Peyer's patch (tissue), 4 donors: ENCODE data around the gene QPRT. TPM values are rescaled to one million over a fixed set of nuclear protein-coding genes. Genes with fewer than 3 reads are reported as not detected.

Experiments used
- DNase-seq, 3 donors: peaks; one replicate each; pipeline ENCODE4 v3.0.0-alpha.2; 2017 to 2019
- H3K27ac ChIP-seq, 4 donors: fragments of 200-600 bp; sonication (generic); one replicate each; pipeline ENCODE4 v1.5.1; 2016 to 2019
- H3K27me3 ChIP-seq, 2 donors: fragments of 200-600 bp; sonication (generic); one replicate each; pipeline ENCODE4 v1.5.1; 2019
- H3K36me3 ChIP-seq, 3 donors: fragments of 200-600 bp; sonication (generic); one replicate each; pipeline ENCODE4 v1.5.1; 2016 to 2019
- H3K4me1 ChIP-seq, 4 donors: fragments of 200-600 bp; sonication (generic); one replicate each; pipeline ENCODE4 v1.5.1; 2016 to 2019
- H3K4me3 ChIP-seq, 4 donors: fragments of 200-600 bp; sonication (generic); 1 replicate in 3 of 4; 2 replicates in 1 of 4; pipeline ENCODE4 v1.5.1; 2016 to 2019; ENCODE audit warnings: mild to moderate bottlenecking in 1 of 4
- H3K9me3 ChIP-seq, 4 donors: fragments of 200-600 bp; sonication (generic); one replicate each; pipeline ENCODE4 v1.5.1; 2016 to 2019; ENCODE audit warnings: mild to moderate bottlenecking in 1 of 4
- CTCF ChIP-seq, 6 experiments: fragments of 450-650 bp in 4 of 6; fragments of 200-600 bp in 2 of 6; sonication (generic) in 1 of 6; IDR thresholded peaks; one replicate each; pipeline ENCODE4 v1.5.1; 2017 to 2019; ENCODE audit warnings: antibody characterized with exemption in 6 of 6, mild to moderate bottlenecking in 3 of 6, moderate library complexity in 1 of 6
- POLR2A ChIP-seq, 2 donors: fragments of 450-650 bp; IDR thresholded peaks; one replicate each; pipeline ENCODE4 v1.5.1; 2017; ENCODE audit warnings: antibody characterized with exemption in 2 of 2, mild to moderate bottlenecking in 2 of 2, moderate library complexity in 2 of 2
- total RNA-seq, 4 donors: library from RNA; depleted of rRNA; stranded (reverse); fragments of >200 nt; gene quantifications; one replicate each; pipeline ENCODE4 v1.1.0, GENCODE V29; 2016

The QPRT gene
- total RNA-seq, 4 donors from 2014 or later, result 40.4 to 96.3 (median 47.4) TPM

- Histone ChIP-seq H3K27ac (no peak overlapping the region), H3K9me3 (no peaks in the 10 kb centered on the region), H3K36me3 (no peaks in the 10 kb centered on the region), H3K4me3 (peak overlapping the region in 1 of 4 donors; percentile 1), H3K4me1 (peaks cover 0 to 7% (median 0%) of the 10 kb centered on the region in 4 donors), H3K27me3 (no peaks in the 10 kb centered on the region)
- DNase-seq, result peak in 1 of 3 donors; percentile 60
- TF ChIP-seq POLR2A (IDR thresholded peaks at IDR 0.05) (no peak), CTCF (IDR thresholded peaks at IDR 0.05) (peak; percentile 72 to 88 (median 79))
Observed at GRCh38 chr16:29710227-29711219, 31.5 kb downstream of the QPRT start.

GRCh38 chr16:29712809-29713208 lies 33.8 kb downstream of the QPRT start:
- Histone ChIP-seq H3K4me1 (peaks cover 0 to 7% (median 0%) of the 10 kb centered on the region in 4 donors), H3K36me3 (no peaks in the 10 kb centered on the region), H3K27ac (no peak overlapping the region), H3K9me3 (no peaks in the 10 kb centered on the region), H3K27me3 (no peaks in the 10 kb centered on the region), H3K4me3 (no peak overlapping the region)
- TF ChIP-seq POLR2A (IDR thresholded peaks at IDR 0.05) (no peak), CTCF (IDR thresholded peaks at IDR 0.05) (no peak)
- no peak for DNase-seq

- no peak overlapping the region for H3K27ac ChIP-seq
- TF ChIP-seq POLR2A (IDR thresholded peaks at IDR 0.05) (no peak), CTCF (IDR thresholded peaks at IDR 0.05) (no peak)
- H3K4me3 ChIP-seq, result no peak overlapping the region
- no peaks in the 10 kb centered on the region for H3K27me3 ChIP-seq
- H3K4me1 ChIP-seq, result peaks cover 0 to 7% (median 0%) of the 10 kb centered on the region in 4 donors
- DNase-seq, result no peak
- H3K9me3 ChIP-seq, result no peaks in the 10 kb centered on the region
- H3K36me3 ChIP-seq, result no peaks in the 10 kb centered on the region
Observed at GRCh38 chr16:29714396-29714795, 35.4 kb downstream of the QPRT start.

- peaks cover 0 to 7% (median 0%) of the 10 kb centered on the region in 4 donors for H3K4me1 ChIP-seq
- no peak for TF ChIP-seq POLR2A (IDR thresholded peaks at IDR 0.05)
- no peak for TF ChIP-seq CTCF (IDR thresholded peaks at IDR 0.05)
- H3K9me3 ChIP-seq, result no peaks in the 10 kb centered on the region
- no peaks in the 10 kb centered on the region for H3K27me3 ChIP-seq
- no peak for DNase-seq
- H3K4me3 ChIP-seq, result no peak overlapping the region
- H3K36me3 ChIP-seq, result no peaks in the 10 kb centered on the region
- H3K27ac ChIP-seq, result no peak overlapping the region
Observed at GRCh38 chr16:29714972-29715371, 36.0 kb downstream of the QPRT start.

GRCh38 chr16:29717113-29717512 lies 38.1 kb downstream of the QPRT start:
- Histone ChIP-seq H3K9me3 (no peaks in the 10 kb centered on the region), H3K4me1 (no peaks in the 10 kb centered on the region), H3K36me3 (no peaks in the 10 kb centered on the region), H3K4me3 (no peak overlapping the region), H3K27ac (no peak overlapping the region), H3K27me3 (no peaks in the 10 kb centered on the region)
- no peak for DNase-seq
- no peak for TF ChIP-seq POLR2A (IDR thresholded peaks at IDR 0.05)
- TF ChIP-seq CTCF (IDR thresholded peaks at IDR 0.05), result no peak
